Measurements from ENCODE around the gene LTBP4.
"Not testable (repeated sequence)": the region's sequence is repeated elsewhere in the genome, so short reads cannot be mapped to it uniquely, and the experiment has no call there.

The LTBP4 gene

GRCh38 chr19:40627486-40628279 lies 26.5 kb downstream of the LTBP4 start:
- DNase-seq (ENCODE audit: low read depth in 3 of 3), result no peak

GRCh38 chr19:40629346-40629745 lies 28.2 kb downstream of the LTBP4 start:
- DNase-seq (ENCODE audit: low read depth in 3 of 3), result no peak

- DNase-seq (ENCODE audit: low read depth in 3 of 3), result no peak
Measured at GRCh38 chr19:40630571-40631160, 29.5 kb downstream of the LTBP4 start.

GRCh38 chr19:40632311-40633036 lies 31.3 kb downstream of the LTBP4 start:
- no peak for DNase-seq (ENCODE audit: low read depth in 3 of 3)

- DNase-seq (ENCODE audit: low read depth in 3 of 3), result no peak
Measured at GRCh38 chr19:40633207-40633606, 32.0 kb downstream of the LTBP4 start.

GRCh38 chr19:40638327-40638726 lies 37.2 kb downstream of the LTBP4 start:
- no peak for DNase-seq (ENCODE audit: low read depth in 3 of 3)

- DNase-seq (ENCODE audit: low read depth in 3 of 3), result no peak
Measured at GRCh38 chr19:40639638-40639982, 38.4 kb downstream of the LTBP4 start.

- DNase-seq (ENCODE audit: low read depth in 3 of 3), result no peak
Measured at GRCh38 chr19:40640744-40641143, 39.6 kb downstream of the LTBP4 start.

GRCh38 chr19:40641281-40641680 lies 40.1 kb downstream of the LTBP4 start:
- no peak for DNase-seq (ENCODE audit: low read depth in 3 of 3)

- no peak for DNase-seq (ENCODE audit: low read depth in 3 of 3)
Measured at GRCh38 chr19:40642051-40642706, 41.0 kb downstream of the LTBP4 start.

GRCh38 chr19:40642757-40643305 lies 41.7 kb downstream of the LTBP4 start:
- DNase-seq (ENCODE audit: low read depth in 3 of 3), result no peak

GRCh38 chr19:40646743-40647254 lies 45.6 kb downstream of the LTBP4 start:
- no peak for DNase-seq (ENCODE audit: low read depth in 3 of 3)

GRCh38 chr19:40649903-40650675 lies 48.9 kb downstream of the LTBP4 start:
- DNase-seq (ENCODE audit: low read depth in 3 of 3), result not testable (repeated sequence)

GRCh38 chr19:40650749-40651305 lies 49.7 kb downstream of the LTBP4 start:
- no peak for DNase-seq (ENCODE audit: low read depth in 3 of 3)

- DNase-seq (ENCODE audit: low read depth in 3 of 3), result not testable (repeated sequence)
Measured at GRCh38 chr19:40652303-40652702, 51.1 kb downstream of the LTBP4 start.

GRCh38 chr19:40655684-40656083 lies 54.5 kb downstream of the LTBP4 start:
- not testable (repeated sequence) for DNase-seq (ENCODE audit: low read depth in 3 of 3)

GRCh38 chr19:40658031-40658430 lies 56.9 kb downstream of the LTBP4 start:
- no peak for DNase-seq (ENCODE audit: low read depth in 3 of 3)

- no peak for DNase-seq (ENCODE audit: low read depth in 3 of 3)
Measured at GRCh38 chr19:40659116-40659515, 57.9 kb downstream of the LTBP4 start.

GRCh38 chr19:40659566-40659965 lies 58.4 kb downstream of the LTBP4 start:
- no peak for DNase-seq (ENCODE audit: low read depth in 3 of 3)

- no peak for DNase-seq (ENCODE audit: low read depth in 3 of 3)
Measured at GRCh38 chr19:40661616-40662015, 60.4 kb downstream of the LTBP4 start.
